IMR-90 (cell line): ENCODE data around the gene TAGAP. TPM values are rescaled to one million over a fixed set of nuclear protein-coding genes. Genes with fewer than 3 reads are reported as not detected.

Source experiments
- ATAC-seq: fragments of 200-7000 bp; cut with Tn5 transposase; 2 replicates; pipeline ENCODE4 v1.9.1; 2020; ENCODE audit warnings: low read depth, mild to moderate bottlenecking, moderate library complexity
- BruUV-seq: library from RNA; stranded (reverse); fragments of 400-500 nt; replicated peaks from 2 replicates; lab custom pipeline; 2021; lab: Mats Ljungman, UMichigan
- CTCF ChIA-PET: fragments of 300-600 bp; formaldehyde crosslinking; extraction: SDS; loops from one replicate; lab custom pipeline; 2021; ENCODE audit warnings: antibody characterized with exemption; lab: Yijun Ruan, JAX
- POLR2A ChIA-PET: fragments of 300-600 bp; sonication (Branson Sonifier 250); formaldehyde crosslinking; loops from one replicate; lab custom pipeline; 2022; ENCODE audit warnings: antibody characterized with exemption; ENCODE audit not compliant: unreplicated experiment; lab: Charles Lee
- DNase-seq: peaks from one replicate; pipeline ENCODE4 v3.0.0; 2013
- H2AFZ ChIP-seq: replicated peaks from 2 replicates; pipeline ENCODE3; 2013; ENCODE audit warnings: low read length, mild to moderate bottlenecking; ENCODE audit not compliant: poor library complexity
- H2AK5ac ChIP-seq: 2 replicates; pipeline ENCODE4 v1.6.1; 2013; ENCODE audit warnings: low read depth, low read length, inconsistent platforms
- H2AK9ac ChIP-seq: replicated peaks from 2 replicates; pipeline ENCODE3; 2013; ENCODE audit warnings: mild to moderate bottlenecking, low read depth, low read length, moderate library complexity; ENCODE audit not compliant: poor library complexity
- H2BK120ac ChIP-seq: 2 replicates; pipeline ENCODE4 v1.6.1; 2013; ENCODE audit warnings: low read depth, low read length, inconsistent platforms
- H2BK15ac ChIP-seq: 3 replicates; pipeline ENCODE4 v1.6.1; 2013; ENCODE audit warnings: low read depth, low read length, inconsistent platforms
- H2BK20ac ChIP-seq: 2 replicates; pipeline ENCODE4 v1.6.1; 2013; ENCODE audit warnings: low read depth, mild to moderate bottlenecking, inconsistent platforms, low read length, moderate library complexity
- H2BK5ac ChIP-seq: 2 replicates; pipeline ENCODE4 v1.6.1; 2013; ENCODE audit warnings: mild to moderate bottlenecking, low read depth, low read length, inconsistent platforms; ENCODE audit not compliant: poor library complexity, severe bottlenecking
- H3K14ac ChIP-seq: replicated peaks from 2 replicates; pipeline ENCODE4 v1.6.1; 2013; ENCODE audit warnings: low read depth, low read length, inconsistent platforms
- H3K18ac ChIP-seq: 2 replicates; pipeline ENCODE4 v1.6.1; 2013; ENCODE audit warnings: low read depth, low read length, control low read depth
- H3K23ac ChIP-seq: 2 replicates; pipeline ENCODE4 v1.6.1; 2013; ENCODE audit warnings: low read depth, low read length, inconsistent platforms
- H3K27ac ChIP-seq: 2 replicates; pipeline ENCODE4 v1.5.1; 2013; ENCODE audit warnings: mild to moderate bottlenecking, control low read depth, low read length; ENCODE audit not compliant: insufficient read depth
- H3K27me3 ChIP-seq: 2 replicates; pipeline ENCODE4 v1.6.1; 2013; ENCODE audit warnings: low read length; ENCODE audit not compliant: control insufficient read depth, insufficient read depth
- H3K36me3 ChIP-seq: 2 replicates; pipeline ENCODE4 v1.6.1; 2013; ENCODE audit warnings: low read length, mixed read lengths; ENCODE audit not compliant: control insufficient read depth, insufficient read depth
- H3K4ac ChIP-seq: 2 replicates; pipeline ENCODE4 v1.6.1; 2013; ENCODE audit warnings: low read depth, low read length, inconsistent platforms
- H3K4me1 ChIP-seq: 2 replicates; pipeline ENCODE4 v1.6.1; 2013; ENCODE audit warnings: low read length, mixed read lengths; ENCODE audit not compliant: control insufficient read depth, insufficient read depth
- H3K4me2 ChIP-seq: 2 replicates; pipeline ENCODE4 v1.6.1; 2013; ENCODE audit warnings: low read depth, mild to moderate bottlenecking, control low read depth, low read length, moderate library complexity
- H3K4me3 ChIP-seq: 2 replicates; pipeline ENCODE4 v1.5.1; 2013; ENCODE audit warnings: low read depth, mild to moderate bottlenecking, control low read depth, low read length, moderate library complexity; ENCODE audit not compliant: insufficient read depth
- H3K56ac ChIP-seq: 2 replicates; pipeline ENCODE4 v1.6.1; 2013; ENCODE audit warnings: low read length, inconsistent platforms; ENCODE audit not compliant: insufficient read depth; ENCODE audit errors: extremely low read depth
- H3K79me1 ChIP-seq, 2 experiments: 2 replicates each; pipeline ENCODE4 v1.6.1; 2013; ENCODE audit warnings: low read length in 2 of 2, inconsistent platforms in 1 of 2, low read depth in 1 of 2
- H3K9ac ChIP-seq: 2 replicates; pipeline ENCODE4 v1.6.1; 2013; ENCODE audit warnings: low read depth, low read length, control low read depth
- H3K9me1 ChIP-seq: 2 replicates; pipeline ENCODE4 v1.6.1; 2013; ENCODE audit warnings: low read length, inconsistent platforms; ENCODE audit not compliant: insufficient read depth
- H3K9me3 ChIP-seq: 2 replicates; pipeline ENCODE4 v1.6.1; 2013; ENCODE audit warnings: low read length; ENCODE audit not compliant: control insufficient read depth, insufficient read depth
- H4K20me1 ChIP-seq: 2 replicates; pipeline ENCODE4 v1.6.1; 2013; ENCODE audit warnings: low read length, inconsistent platforms; ENCODE audit not compliant: insufficient read depth
- H4K5ac ChIP-seq: 2 replicates; pipeline ENCODE4 v1.6.1; 2013; ENCODE audit warnings: mild to moderate bottlenecking, low read depth, low read length, control low read depth
- H4K8ac ChIP-seq, 2 experiments: 2 replicates each; pipeline ENCODE4 v1.6.1; 2013; ENCODE audit warnings: low read depth in 2 of 2, low read length in 2 of 2, control low read depth in 1 of 2, inconsistent platforms in 1 of 2
- H4K91ac ChIP-seq: 2 replicates; pipeline ENCODE4 v1.6.1; 2013; ENCODE audit warnings: low read depth, low read length, inconsistent platforms; ENCODE audit not compliant: insufficient read depth
- BHLHE40 ChIP-seq: fragments of 150-350 bp; IDR thresholded peaks from 2 replicates; pipeline ENCODE4 v1.6.1; 2016; ENCODE audit warnings: mild to moderate bottlenecking, low read depth, low read length
- CEBPB ChIP-seq: IDR thresholded peaks from 2 replicates; pipeline ENCODE4 v1.6.1; 2012; ENCODE audit warnings: low read depth, low read length, improper control_type of control experiment
- CHD1 ChIP-seq: IDR thresholded peaks from 2 replicates; pipeline ENCODE4 v1.6.1; 2012; ENCODE audit warnings: low read depth, low read length, improper control_type of control experiment
- CTCF ChIP-seq: conservative IDR thresholded peaks from 2 replicates; pipeline ENCODE4 v1.5.1; 2012; ENCODE audit warnings: mild to moderate bottlenecking, low read depth, low read length, improper control_type of control experiment
- ELK1 ChIP-seq: fragments of 150-350 bp; IDR thresholded peaks from 2 replicates; pipeline ENCODE4 v1.6.1; 2016; ENCODE audit warnings: low read depth, mild to moderate bottlenecking, low read length, moderate library complexity, borderline replicate concordance
- MAZ ChIP-seq: IDR thresholded peaks from 2 replicates; pipeline ENCODE4 v1.6.1; 2012; ENCODE audit warnings: low read depth, mild to moderate bottlenecking, low read length, improper control_type of control experiment, moderate library complexity, borderline replicate concordance
- MXI1 ChIP-seq: IDR thresholded peaks from 2 replicates; pipeline ENCODE4 v1.6.1; 2012; ENCODE audit warnings: low read depth, mild to moderate bottlenecking, low read length, moderate library complexity, borderline replicate concordance
- NFE2L2 ChIP-seq: fragments of 150-350 bp; IDR thresholded peaks from 2 replicates; pipeline ENCODE4 v1.6.1; 2016; ENCODE audit warnings: low read depth, mild to moderate bottlenecking, low read length
- RFX5 ChIP-seq: IDR thresholded peaks from 2 replicates; pipeline ENCODE4 v1.8.0; 2012; ENCODE audit warnings: low read depth, mild to moderate bottlenecking, low read length, moderate library complexity
- SMC3 ChIP-seq: fragments of 150-350 bp; IDR thresholded peaks from 2 replicates; pipeline ENCODE4 v1.6.1; 2016; ENCODE audit warnings: low read depth, mild to moderate bottlenecking, antibody characterized with exemption, low read length, moderate library complexity
- WGBS, 2 experiments: methylation state at CpG; one replicate each; pipeline versions ENCODE4 v1.1.5 to v1.1.7; 2013; ENCODE audit warnings: missing lambda C conversion rate in 2 of 2; ENCODE audit not compliant: insufficient read length in 1 of 2; ENCODE audit errors: extremely low coverage in 2 of 2; 5-methylcytosine and 5-hydroxymethylcytosine counted together
- dilution Hi-C: fragments of 300-500 bp; cut with HindIII; formaldehyde crosslinking; loops from one replicate; pipeline ENCODE4 v1.14.3; 2018; ENCODE audit warnings: low sequenced_read_pairs; ENCODE audit not compliant: unreplicated experiment
- in situ Hi-C: fragments of 300-500 bp; cut with MboI; formaldehyde crosslinking; loops from 3 replicates; pipeline ENCODE4 v1.14.3; 2019; ENCODE audit warnings: low sequenced_read_pairs, inconsistent platforms, mixed read lengths
- intact Hi-C: fragments of 100-400 bp; cut with micrococcal nuclease; formaldehyde crosslinking; loops from 2 replicates; pipeline ENCODE4 v1.10.0; 2022
- polyA plus RNA-seq, 3 experiments: library from polyadenylated mRNA; depleted of rRNA; stranded (reverse); fragments of >200 nt; gene quantifications; 2 replicates each; pipeline ENCODE4 v1.2.3, GENCODE V29; 2012; ENCODE audit warnings: low replicate concordance in 1 of 3
- total RNA-seq: library from RNA; depleted of rRNA; stranded (reverse); fragments of >200 nt; gene quantifications from 2 replicates; pipeline ENCODE4 v1.2.3, GENCODE V29; 2012

The TAGAP gene
- total and polyA plus RNA-seq, 2 of the 4 experiments (the other 2 are of a cell fraction) = not detected

DNA sequence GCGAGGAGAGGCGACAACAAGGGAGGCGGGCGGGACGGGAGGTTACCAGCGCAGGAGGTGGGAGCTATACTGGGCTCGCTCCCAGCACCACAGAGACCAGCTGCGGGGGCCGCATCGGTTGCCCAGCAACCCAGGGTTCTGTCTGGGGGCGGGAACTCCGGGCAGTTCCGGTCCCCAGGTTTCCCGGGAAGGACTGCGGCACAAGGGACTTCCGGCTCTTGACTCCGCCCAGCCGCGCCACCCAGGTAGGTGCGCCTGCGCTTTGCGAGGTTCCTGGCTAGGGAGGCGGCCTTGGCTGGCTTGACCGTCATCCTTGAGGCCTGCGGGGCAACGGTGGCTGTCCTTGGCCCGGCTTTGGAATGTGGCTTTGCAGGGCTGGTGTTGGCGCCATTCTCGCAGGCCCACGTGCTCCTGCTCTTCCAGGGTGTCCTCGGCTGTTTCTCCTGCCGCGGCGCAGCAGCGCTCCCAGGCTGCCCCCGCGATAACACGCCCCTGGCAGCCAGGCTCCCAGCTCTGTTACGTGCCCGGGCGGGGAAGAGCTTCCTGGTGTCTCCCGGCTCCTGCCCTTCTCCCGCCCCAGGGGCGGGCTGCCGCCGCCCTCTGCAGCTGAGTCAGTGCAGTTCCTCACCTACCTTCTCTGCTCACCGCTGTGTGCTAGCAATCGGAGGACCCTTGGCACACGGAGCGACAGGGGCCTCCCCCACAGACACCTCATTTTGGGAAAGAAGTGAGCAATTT is 45.0 kb downstream of the TAGAP start, which contains the start of gene RSPH3 (continued):
- TF ChIP-seq RFX5 (no peak), MAZ (peak; percentile 50; the same call in 1 of the 2 replicates), CEBPB (no peak)

DNA sequence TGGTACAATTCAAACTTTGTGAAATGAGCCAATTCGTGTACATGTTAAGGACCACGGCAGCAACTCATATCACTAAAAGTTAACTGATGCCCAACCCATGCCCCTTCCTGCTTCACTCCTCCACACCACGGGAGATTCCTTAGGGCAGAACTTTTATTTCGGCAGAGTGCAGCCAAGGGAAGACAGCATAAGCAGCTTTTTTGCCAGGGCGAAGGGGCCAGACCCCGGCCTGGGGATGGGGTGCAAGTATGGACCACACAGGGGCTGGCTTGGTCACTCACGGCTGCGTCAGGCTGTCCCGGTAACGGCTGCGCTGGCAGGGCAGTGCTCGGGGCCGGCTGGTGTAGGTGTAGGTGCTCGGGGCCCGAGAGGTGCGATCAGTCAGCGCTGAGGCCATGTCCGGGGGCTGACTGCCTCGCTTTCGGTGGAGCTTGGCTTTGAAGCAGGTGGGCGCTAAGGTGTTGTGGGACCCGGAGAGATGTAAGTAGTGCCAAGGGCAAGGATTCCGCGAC is 45.6 kb downstream of the TAGAP start:
- peaks cover 2 to 7% of the 10 kb centered on the region in 2 experiments; a peak in 3 of 4 replicates for H3K79me1 ChIP-seq
- peak overlapping the region; percentile 48 for H2AK9ac ChIP-seq
- CTCF ChIA-PET = interaction anchor here (1.2 kb wide), 1 partner anchor 9 kb away, joined by 6 read pairs; no protein-coding TSS in a partner anchor
- no peaks in the 10 kb centered on the region for H3K27me3 ChIP-seq
- H3K56ac ChIP-seq = peak overlapping the region; percentile 37; the same call in 1 of the 2 replicates
- H3K23ac ChIP-seq = peak overlapping the region; percentile 53; the same call in 1 of the 2 replicates
- H3K18ac ChIP-seq = 0 out of 2 replicates have a peak overlapping the region, but pooled peaks have one; percentile 3
- WGBS, 2 experiments = 5% methylated on average over 4 of the region's 24 CpGs; no CpG with 5 or more reads in 1 of the 2 experiments
- dilution Hi-C loops = no loop called here
- peak overlapping the region; percentile 40 for H4K5ac ChIP-seq
- POLR2A ChIA-PET = interaction anchor here (0.6 kb wide), 1 partner anchor 37 kb away, joined by 11 read pairs; no protein-coding TSS in a partner anchor
- BruUV-seq = TSS peak; percentile 31
- H2BK120ac ChIP-seq = no peak overlapping the region
- H3K4me2 ChIP-seq = peak overlapping the region; percentile 71
- H2BK20ac ChIP-seq = 0 out of 2 replicates have a peak overlapping the region, but pooled peaks have one; percentile 15
- intact Hi-C loops = no loop called here
- peak overlapping the region; percentile 60 for H3K9ac ChIP-seq
- no peaks in the 10 kb centered on the region for H3K9me3 ChIP-seq
- no peaks in the 10 kb centered on the region for H4K20me1 ChIP-seq
- H3K27ac ChIP-seq = peak overlapping the region; percentile 26; the same call in 1 of the 2 replicates
- peak overlapping the region; percentile 57 for H3K4me3 ChIP-seq
- peak; percentile 27 for ATAC-seq
- H2BK15ac ChIP-seq = no peak overlapping the region
- peak; percentile 8 for DNase-seq
- peak overlapping the region; percentile 60 to 68 for H4K8ac ChIP-seq
- peak overlapping the region; percentile 7 for H3K4ac ChIP-seq
- in situ Hi-C loops = no loop called here
- H2BK5ac ChIP-seq = no peak overlapping the region
- no peaks in the 10 kb centered on the region for H3K9me1 ChIP-seq
- peak overlapping the region; percentile 35 for H2AK5ac ChIP-seq
- no peaks in the 10 kb centered on the region for H3K36me3 ChIP-seq
- peak overlapping the region; percentile 99 for H2AFZ ChIP-seq
- peaks cover 4% of the 10 kb centered on the region; the same call in 1 of the 2 replicates for H3K4me1 ChIP-seq
- peak overlapping the region; percentile 19; the same call in 1 of the 2 replicates for H4K91ac ChIP-seq
- H3K14ac ChIP-seq = peak overlapping the region; percentile 1; the same call in 1 of the 2 replicates
- TF ChIP-seq MXI1 (no peak), BHLHE40 (no peak), NFE2L2 (no peak), RFX5 (no peak), ELK1 (no peak), SMC3 (no peak), CHD1 (no peak), CTCF (no peak)
